GM12875 (cell line): Measurements from ENCODE around the gene DTHD1.

ENCODE experiments used
- H3K4me3 ChIP-seq: one replicate; pipeline ENCODE4 v1.5.1; 2011; ENCODE audit warnings: low read depth, low read length, control low read depth
- CTCF ChIP-seq: IDR thresholded peaks from 2 replicates; pipeline ENCODE4 v1.5.1; 2011; ENCODE audit warnings: low read depth, mild to moderate bottlenecking, control low read depth, inconsistent platforms, low read length, moderate library complexity, borderline replicate concordance; ENCODE audit not compliant: insufficient read depth

The DTHD1 gene

GRCh38 chr4:36255577-36255976 lies 25.8 kb upstream of the DTHD1 start:
- TF ChIP-seq CTCF: no peak
- H3K4me3 ChIP-seq: no peak overlapping the region

- H3K4me3 ChIP-seq: peak overlapping the region; percentile 31
These were observed 25.0 kb upstream of the DTHD1 start for GRCh38 chr4:36256398-36256891.

GRCh38 chr4:36260731-36261130 lies 20.7 kb upstream of the DTHD1 start:
- TF ChIP-seq CTCF: no peak

More at GRCh38 chr4:36256398-36256891, 25.0 kb upstream of the DTHD1 start:
- TF ChIP-seq CTCF: no peak

GRCh38 chr4:36264207-36264826 lies 17.1 kb upstream of the DTHD1 start:
- TF ChIP-seq CTCF: no peak

More at GRCh38 chr4:36260731-36261130, 20.7 kb upstream of the DTHD1 start:
- H3K4me3 ChIP-seq: no peak overlapping the region

GRCh38 chr4:36267486-36268268 lies 13.7 kb upstream of the DTHD1 start:
- TF ChIP-seq CTCF: no peak
- H3K4me3 ChIP-seq: no peak overlapping the region

More at GRCh38 chr4:36264207-36264826, 17.1 kb upstream of the DTHD1 start:
- H3K4me3 ChIP-seq: no peak overlapping the region

- no peak overlapping the region for H3K4me3 ChIP-seq
- no peak for TF ChIP-seq CTCF
These were observed 12.3 kb upstream of the DTHD1 start for GRCh38 chr4:36269101-36269500.

GRCh38 chr4:36269533-36270173 lies 11.8 kb upstream of the DTHD1 start:
- TF ChIP-seq CTCF: no peak
- H3K4me3 ChIP-seq: no peak overlapping the region
